A549 (cell line): ENCODE data around the gene MEGF6. TPM values are rescaled to one million over a fixed set of nuclear protein-coding genes. Genes with fewer than 3 reads are reported as not detected.
A peak's percentile ranks its signal among the peaks of the same experiment; 100 is the strongest.

Source experiments
- ATAC-seq, 2 experiments: fragments of 200-7000 bp in 1 of 2; fragments of >200 bp in 1 of 2; cut with Nextera tagmentation in 1 of 2; cut with Tn5 transposase in 1 of 2; 3 replicates each; pipeline versions ENCODE4 v1.8.0 to v1.9.1; 2018 to 2020; ENCODE audit warnings: mild to moderate bottlenecking in 1 of 2, moderate library complexity in 1 of 2
- CTCF ChIA-PET: fragments of 300-600 bp; sonication (Branson Sonifier 250); formaldehyde crosslinking; extraction: SDS; loops from one replicate; lab custom pipeline; 2021; ENCODE audit warnings: antibody characterized with exemption, inconsistent platforms; lab: Yijun Ruan, JAX
- POLR2A ChIA-PET: fragments of 350-600 bp; formaldehyde crosslinking; extraction: SDS; loops from one replicate; lab custom pipeline; 2021; ENCODE audit warnings: antibody characterized with exemption, inconsistent platforms; lab: Yijun Ruan, JAX
- DNase-seq, 2 experiments: peaks; one replicate each; pipeline versions ENCODE4 v3.0.0 to v3.0.0-alpha.2; 2011 to 2016; ENCODE audit warnings: low read depth in 1 of 2, low spot score in 1 of 2
- FAIRE-seq: peaks from 2 replicates; lab custom pipeline; 2011; peaks lifted over from hg19 to GRCh38; lab: Jason Lieb, UNC
- H3K27ac ChIP-seq, 2 experiments: fragments of >200 bp; sonication (Bioruptor Twin); formaldehyde crosslinking; 3 replicates each; pipeline ENCODE4 v1.5.1; 2016 to 2017
- H3K4me1 ChIP-seq: fragments of >200 bp; sonication (Bioruptor Twin); formaldehyde crosslinking; 3 replicates; pipeline ENCODE4 v1.6.1; 2016
- H3K4me2 ChIP-seq: fragments of >200 bp; sonication (Bioruptor Twin); formaldehyde crosslinking; 3 replicates; pipeline ENCODE4 v1.6.1; 2016
- H3K4me3 ChIP-seq: fragments of >200 bp; sonication (Bioruptor Twin); formaldehyde crosslinking; 3 replicates; pipeline ENCODE4 v1.5.1; 2016
- H3K9me3 ChIP-seq: fragments of >200 bp; sonication (Bioruptor Twin); formaldehyde crosslinking; 3 replicates; pipeline ENCODE4 v1.6.1; 2016
- ATOH8 ChIP-seq: fragments of 250-450 bp; sonication (Bioruptor Pico); IDR thresholded peaks from 2 replicates; pipeline ENCODE4 v1.5.0; 2020; ENCODE audit warnings: low read depth, mild to moderate bottlenecking, moderate library complexity
- E2F6 ChIP-seq: IDR thresholded peaks from 2 replicates; pipeline ENCODE4 v1.6.1; 2012; ENCODE audit warnings: low read depth, borderline replicate concordance
- EP300 ChIP-seq, 2 experiments: fragments of >200 bp; sonication (Bioruptor Twin); formaldehyde crosslinking; IDR thresholded peaks; 2 replicates in 1 of 2; 3 replicates in 1 of 2; pipeline ENCODE4 v1.6.1; 2016 to 2017
- FOSL2 ChIP-seq, 2 experiments: fragments of 450-650 bp in 1 of 2; fragments of >200 bp in 1 of 2; sonication (Bioruptor Twin) in 1 of 2; formaldehyde crosslinking; IDR thresholded peaks; 2 replicates each; pipeline versions ENCODE4 v1.5.0 to v1.6.1; 2016 to 2020; ENCODE audit warnings: mild to moderate bottlenecking in 1 of 2, moderate library complexity in 1 of 2
- HDAC2 ChIP-seq: fragments of 200-600 bp; sonication (generic); IDR thresholded peaks from 2 replicates; pipeline ENCODE4 v1.6.1; 2016
- HOXA7 ChIP-seq: fragments of 250-450 bp; sonication (Bioruptor Pico); IDR thresholded peaks from 2 replicates; pipeline ENCODE4 v1.5.0; 2020; ENCODE audit warnings: mild to moderate bottlenecking, moderate library complexity
- JUN ChIP-seq, 2 experiments: fragments of >200 bp; sonication (Bioruptor Twin); formaldehyde crosslinking; IDR thresholded peaks; 2 replicates in 1 of 2; 3 replicates in 1 of 2; pipeline ENCODE4 v1.6.1; 2016 to 2017
- MAX ChIP-seq: IDR thresholded peaks from 2 replicates; pipeline ENCODE4 v1.6.1; 2012
- NR3C1 ChIP-seq: fragments of >200 bp; sonication (Bioruptor Twin); formaldehyde crosslinking; IDR thresholded peaks from 3 replicates; pipeline ENCODE4 v1.6.1; 2017
- PBX3 ChIP-seq: IDR thresholded peaks from 2 replicates; pipeline ENCODE4 v1.6.1; 2012
- REST ChIP-seq: fragments of 200-600 bp; sonication (generic); IDR thresholded peaks from 2 replicates; pipeline ENCODE4 v1.6.1; 2016; ENCODE audit warnings: antibody characterized with exemption, mild to moderate bottlenecking, moderate library complexity
- SMC3 ChIP-seq: fragments of >200 bp; sonication (Bioruptor Twin); formaldehyde crosslinking; IDR thresholded peaks from 3 replicates; pipeline ENCODE4 v1.6.1; 2018; ENCODE audit warnings: inconsistent platforms
- ZC3H11A ChIP-seq: fragments of 450-650 bp; IDR thresholded peaks from 2 replicates; pipeline ENCODE4 v1.6.1; 2014; ENCODE audit warnings: antibody characterized with exemption, mild to moderate bottlenecking
- WGBS: methylation state at CpG from one replicate; pipeline ENCODE4 v1.1.6; 2017; ENCODE audit errors: missing lambda C conversion rate; 5-methylcytosine and 5-hydroxymethylcytosine counted together
- polyA plus RNA-seq, 4 experiments: library from polyadenylated mRNA; depleted of rRNA in 3 of 4; stranded (reverse); fragments of >200 nt; fragmentation: RNase III in 1 of 4; extraction: RNeasy Plus Mini Kit Qiagen cat#74134 plus additional on column Dnase treatment in 1 of 4; gene quantifications; 2 replicates in 3 of 4; 3 replicates in 1 of 4; pipeline ENCODE4 v1.2.3, GENCODE V29; 2011 to 2017

Gene MEGF6
- polyA plus RNA-seq, 2 of the 4 experiments (the other 2 are of a cell fraction), result 0.66 to 13.7 TPM

DNA sequence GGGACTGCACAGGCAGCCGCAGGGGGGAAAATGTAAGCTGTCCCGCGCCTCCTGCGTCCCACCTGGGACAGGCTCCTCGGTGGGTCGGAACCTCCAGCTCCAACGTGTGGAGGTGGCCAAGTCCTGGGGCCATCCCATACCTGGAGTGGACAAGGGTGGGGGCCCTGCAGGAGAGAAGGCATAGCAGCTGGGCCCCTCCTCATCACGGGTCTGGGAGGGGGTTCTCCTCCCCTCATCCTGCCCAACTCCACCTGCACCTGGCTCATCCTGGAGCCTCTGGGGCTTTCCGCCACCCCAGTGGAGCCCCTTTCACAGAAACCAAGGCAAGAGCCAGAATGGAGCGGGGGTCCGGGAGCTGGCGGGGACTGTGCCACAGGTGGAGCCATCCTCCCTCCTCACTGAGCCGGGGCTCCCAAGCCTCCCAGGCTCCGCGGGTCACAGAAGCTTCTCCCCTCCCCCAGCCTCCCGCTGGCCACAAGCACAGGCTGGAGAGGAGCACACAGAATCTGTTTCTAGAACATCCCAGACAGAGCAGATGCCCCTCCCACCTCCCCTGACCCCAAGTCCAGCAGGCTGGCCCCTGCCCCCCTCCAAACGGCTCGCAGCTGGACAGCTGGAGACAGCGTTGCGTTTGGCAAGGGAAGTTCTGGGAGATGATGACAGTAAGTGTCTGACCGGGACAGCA, 65.8 kb downstream of the MEGF6 start:
- Histone ChIP-seq H3K4me3 (no peak overlapping the region), H3K4me2 (no peak overlapping the region), H3K9me3 (no peaks in the 10 kb centered on the region), H3K27ac (peak overlapping the region in 1 of 2 experiments; percentile 96; a peak in 4 of 6 replicates), H3K4me1 (peaks cover 51% of the 10 kb centered on the region)
- 64% methylated on average over 7 of the region's 21 CpGs for WGBS
- FAIRE-seq (no peak), ATAC-seq (no peak), DNase-seq (no peak)
- POLR2A ChIA-PET, result no interaction called here
- CTCF ChIA-PET, result interaction anchor here (1.2 to 2.2 kb wide), 4 partner anchors 9 to 31 kb away, joined by 3 to 7 read pairs (median 4); no protein-coding TSS in a partner anchor
- no peak for TF ChIP-seq JUN (IDR thresholded peaks at IDR 0.05)

GRCh38 chr1:3544040-3544977, 67.0 kb downstream of the MEGF6 start:
- FAIRE-seq, result no peak
- ChIA-PET CTCF (interaction anchor here (1.0 to 2.2 kb wide), 4 partner anchors 10 to 26 kb away, joined by 3 to 7 read pairs (median 4); no protein-coding TSS in a partner anchor), POLR2A (no interaction called here)
- TF ChIP-seq FOSL2 (IDR thresholded peaks at IDR 0.05) (no peak), FOSL2 (CRISPR knock-in tag; IDR thresholded peaks at IDR 0.05) (no peak), REST (no peak), SMC3 (no peak), ATOH8 (CRISPR knock-in tag) (no peak), NR3C1 (no peak)
- 90% methylated on average over 11 of the region's 33 CpGs for WGBS
- H3K4me2 ChIP-seq, result peak overlapping the region; percentile 62; the same call in 2 of the 3 replicates
- peak overlapping the region; percentile 69 to 96 for H3K27ac ChIP-seq
- H3K4me3 ChIP-seq, result no peak overlapping the region
- ATAC-seq, result no peak
- DNase-seq, result no peak
- H3K4me1 ChIP-seq, result peaks cover 51% of the 10 kb centered on the region
- no peaks in the 10 kb centered on the region for H3K9me3 ChIP-seq

DNA sequence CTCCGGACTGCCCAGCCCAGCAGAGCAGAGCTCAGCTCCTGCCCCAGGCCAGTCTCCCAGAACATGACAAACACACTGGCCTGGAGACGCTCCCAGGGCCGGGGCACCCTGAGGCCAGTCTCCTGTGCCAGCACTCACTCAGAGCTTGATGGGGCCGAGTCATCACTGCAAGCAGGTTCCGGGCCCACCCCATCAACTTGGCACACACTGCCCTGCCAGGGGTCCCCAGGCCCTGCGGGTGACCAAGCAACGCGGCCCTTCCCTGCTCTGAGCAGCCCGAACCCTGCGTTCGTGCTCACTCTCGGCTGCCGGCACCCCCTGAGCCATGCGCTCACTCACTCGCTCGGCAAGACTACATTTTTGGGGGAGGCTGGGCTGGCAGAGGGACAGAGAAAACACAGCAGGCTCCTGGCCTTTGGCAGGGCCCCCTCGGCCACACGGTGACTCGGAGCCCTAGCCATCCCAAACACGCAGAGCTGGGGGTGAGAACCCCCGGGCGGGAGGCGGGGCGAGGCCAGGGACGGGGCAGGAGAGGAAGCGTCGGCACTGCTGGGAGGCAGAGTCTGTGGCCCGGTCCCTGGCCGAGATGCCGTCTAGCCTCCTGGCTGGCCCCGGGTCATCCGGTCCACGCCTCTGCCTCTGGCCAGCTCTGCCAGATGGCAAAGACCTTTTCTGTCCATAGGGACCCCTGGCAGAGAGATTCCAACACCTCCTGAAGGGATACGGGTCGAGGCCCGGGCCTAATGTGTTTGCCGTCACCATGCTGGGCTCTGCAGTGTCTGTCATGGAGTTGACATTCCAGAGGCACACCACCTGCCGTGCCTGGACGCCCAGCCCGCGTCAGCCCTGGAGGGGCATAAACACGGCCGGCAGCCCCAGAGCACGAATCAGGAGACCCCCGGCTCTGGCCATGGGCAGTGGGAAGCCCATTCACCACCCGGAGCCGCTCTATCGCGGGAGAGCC, 68.0 kb downstream of the MEGF6 start:
- peak overlapping the region; percentile 69 to 96 for H3K27ac ChIP-seq
- POLR2A ChIA-PET, result interaction anchor here (1.5 kb wide), 1 partner anchor 12 kb away, joined by 5 read pairs; no protein-coding TSS in a partner anchor

More for the DNA sequence above, 68.0 kb downstream of the MEGF6 start:
- H3K4me3 ChIP-seq, result no peak overlapping the region
- FAIRE-seq (no peak), DNase-seq (peak; percentile 50 to 59), ATAC-seq (peak; percentile 67 to 78)
- no peaks in the 10 kb centered on the region for H3K9me3 ChIP-seq
- CTCF ChIA-PET, result interaction anchor here (1.0 to 2.2 kb wide), 2 partner anchors 14 to 21 kb away, joined by 3 to 7 read pairs; no protein-coding TSS in a partner anchor
- peaks cover 49% of the 10 kb centered on the region for H3K4me1 ChIP-seq
- peak overlapping the region; percentile 62 for H3K4me2 ChIP-seq
- TF ChIP-seq PBX3 (no peak), FOSL2 (IDR thresholded peaks at IDR 0.05) (no peak), FOSL2 (CRISPR knock-in tag; IDR thresholded peaks at IDR 0.05) (peak; percentile 66), SMC3 (no peak), EP300 (IDR thresholded peaks at IDR 0.05) (no peak; a peak in 1 of 5 replicates), HOXA7 (CRISPR knock-in tag) (no peak), ZC3H11A (no peak), HDAC2 (no peak), E2F6 (0 out of 2 replicates have a peak, but pooled peaks have one; percentile 16), MAX (peak; percentile 59; the same call in 1 of the 2 replicates)
- 18% methylated on average over 8 of the region's 49 CpGs for WGBS
